Stimulated activated CD4-positive, alpha-beta T cell treated with anti-CD3 and anti-CD28 coated beads, Interleukin-1b, Interleukin-23, amount 100 ng/mL, for 4 hours (primary cell): Measurements from ENCODE around the gene DIAPH3.

Source experiments
- DNase-seq, 2 donors: peaks; one replicate each; pipeline ENCODE4 v3.0.0-alpha.2; 2020; ENCODE audit warnings: low read depth in 2 of 2

The DIAPH3 gene

GRCh38 chr13:59874973-59875372 lies 288.8 kb downstream of the DIAPH3 start:
- no peak for DNase-seq

- DNase-seq, result no peak
These were observed 289.9 kb downstream of the DIAPH3 start for GRCh38 chr13:59873856-59874255.

- DNase-seq, result no peak
These were observed 290.4 kb downstream of the DIAPH3 start for GRCh38 chr13:59873309-59873708.

- DNase-seq, result no peak
These were observed 295.9 kb downstream of the DIAPH3 start for GRCh38 chr13:59867867-59868266.

- no peak for DNase-seq
These were observed 298.3 kb downstream of the DIAPH3 start for GRCh38 chr13:59865398-59865797.

- DNase-seq, result no peak
These were observed 300.1 kb downstream of the DIAPH3 start for GRCh38 chr13:59863621-59864020.

- DNase-seq, result no peak
These were observed 302.1 kb downstream of the DIAPH3 start for GRCh38 chr13:59861676-59862075.

- DNase-seq, result no peak
These were observed 307.4 kb downstream of the DIAPH3 start for GRCh38 chr13:59856281-59856810.

- no peak for DNase-seq
These were observed 316.7 kb downstream of the DIAPH3 start for GRCh38 chr13:59846845-59847620.

- no peak for DNase-seq
These were observed 320.7 kb downstream of the DIAPH3 start for GRCh38 chr13:59843040-59843439.

- DNase-seq, result no peak
These were observed 321.2 kb downstream of the DIAPH3 start for GRCh38 chr13:59842507-59842906.

GRCh38 chr13:59839186-59839585 lies 324.5 kb downstream of the DIAPH3 start:
- no peak for DNase-seq

- no peak for DNase-seq
These were observed 326.6 kb downstream of the DIAPH3 start for GRCh38 chr13:59837101-59837500.

- DNase-seq, result no peak
These were observed 328.2 kb downstream of the DIAPH3 start for GRCh38 chr13:59835569-59835968.

GRCh38 chr13:59834801-59835200 lies 328.9 kb downstream of the DIAPH3 start:
- no peak for DNase-seq

GRCh38 chr13:59829690-59830089 lies 334.0 kb downstream of the DIAPH3 start:
- DNase-seq, result no peak

- no peak for DNase-seq
These were observed 340.2 kb downstream of the DIAPH3 start for GRCh38 chr13:59823486-59823885.

GRCh38 chr13:59809564-59809963 lies 354.2 kb downstream of the DIAPH3 start:
- no peak for DNase-seq

- no peak for DNase-seq
These were observed 356.9 kb downstream of the DIAPH3 start for GRCh38 chr13:59806801-59807200.

- no peak for DNase-seq
These were observed 362.4 kb downstream of the DIAPH3 start for GRCh38 chr13:59801107-59801880.

GRCh38 chr13:59793107-59793506 lies 370.6 kb downstream of the DIAPH3 start:
- no peak for DNase-seq

GRCh38 chr13:59790626-59791025 lies 373.1 kb downstream of the DIAPH3 start:
- DNase-seq, result no peak

- DNase-seq, result no peak
These were observed 374.2 kb downstream of the DIAPH3 start for GRCh38 chr13:59789558-59789957.
